ENCODE data around the gene COPG2.
"Not testable (repeated sequence)": the region's sequence is repeated elsewhere in the genome, so short reads cannot be mapped to it uniquely, and the experiment has no call there.

Gene COPG2, protein sequence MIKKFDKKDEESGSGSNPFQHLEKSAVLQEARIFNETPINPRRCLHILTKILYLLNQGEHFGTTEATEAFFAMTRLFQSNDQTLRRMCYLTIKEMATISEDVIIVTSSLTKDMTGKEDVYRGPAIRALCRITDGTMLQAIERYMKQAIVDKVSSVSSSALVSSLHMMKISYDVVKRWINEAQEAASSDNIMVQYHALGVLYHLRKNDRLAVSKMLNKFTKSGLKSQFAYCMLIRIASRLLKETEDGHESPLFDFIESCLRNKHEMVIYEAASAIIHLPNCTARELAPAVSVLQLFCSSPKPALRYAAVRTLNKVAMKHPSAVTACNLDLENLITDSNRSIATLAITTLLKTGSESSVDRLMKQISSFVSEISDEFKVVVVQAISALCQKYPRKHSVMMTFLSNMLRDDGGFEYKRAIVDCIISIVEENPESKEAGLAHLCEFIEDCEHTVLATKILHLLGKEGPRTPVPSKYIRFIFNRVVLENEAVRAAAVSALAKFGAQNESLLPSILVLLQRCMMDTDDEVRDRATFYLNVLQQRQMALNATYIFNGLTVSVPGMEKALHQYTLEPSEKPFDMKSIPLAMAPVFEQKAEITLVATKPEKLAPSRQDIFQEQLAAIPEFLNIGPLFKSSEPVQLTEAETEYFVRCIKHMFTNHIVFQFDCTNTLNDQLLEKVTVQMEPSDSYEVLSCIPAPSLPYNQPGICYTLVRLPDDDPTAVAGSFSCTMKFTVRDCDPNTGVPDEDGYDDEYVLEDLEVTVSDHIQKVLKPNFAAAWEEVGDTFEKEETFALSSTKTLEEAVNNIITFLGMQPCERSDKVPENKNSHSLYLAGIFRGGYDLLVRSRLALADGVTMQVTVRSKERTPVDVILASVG

DNA sequence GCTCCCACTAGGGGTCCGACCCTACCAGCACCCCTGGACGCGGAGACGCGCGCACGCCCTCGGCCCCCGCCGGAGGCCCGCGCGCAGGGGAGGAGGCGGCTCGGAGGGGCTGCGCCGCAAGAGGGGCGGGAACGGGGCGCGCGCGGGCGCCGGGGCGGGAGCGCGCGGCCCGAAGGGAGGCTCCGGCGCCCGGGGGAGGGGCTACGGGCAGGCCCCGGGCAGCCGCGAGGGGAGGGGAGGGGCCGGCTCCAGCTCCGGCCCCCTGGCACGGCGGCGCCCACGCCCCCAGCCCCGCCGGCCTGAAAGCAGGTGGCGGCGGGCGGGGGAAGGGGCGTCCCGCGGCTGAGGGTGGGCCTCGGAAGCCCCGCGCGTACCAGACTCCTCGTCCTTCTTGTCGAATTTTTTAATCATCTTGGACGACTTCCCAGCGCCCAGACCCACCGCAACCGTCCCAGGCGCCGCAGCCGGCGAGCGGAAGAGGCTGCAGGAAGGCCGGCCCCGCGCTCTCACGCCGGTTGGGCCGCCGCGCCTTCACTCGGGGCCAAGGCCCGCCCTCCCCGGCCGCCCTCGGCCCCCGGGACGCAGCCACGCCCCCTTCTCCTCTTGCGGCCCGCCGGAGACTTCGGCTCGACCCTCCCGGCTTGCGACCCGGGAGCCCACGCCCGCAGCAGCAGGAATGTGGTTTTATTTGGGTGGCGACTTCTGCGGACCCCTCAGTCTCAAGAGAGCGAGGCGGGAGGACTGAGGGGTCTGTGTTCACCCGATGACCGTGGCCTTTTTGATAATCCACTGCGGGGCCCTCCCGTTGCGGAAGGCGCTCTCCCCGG lies at the start of gene COPG2:
Gene COPG2, minus strand, starts transcription at position 491 of the 827 bp plus-strand sequence. Its CDS starts 80 bp downstream, at position 411.
- peak; percentile 66 for DNase-seq

- DNase-seq, result no peak
Observed at GRCh38 chr7:130712416-130712815, 43.9 kb upstream of the COPG2 start.

GRCh38 chr7:130708766-130709165 lies 40.2 kb upstream of the COPG2 start:
- no peak for DNase-seq

GRCh38 chr7:130708001-130708400 lies 39.5 kb upstream of the COPG2 start:
- DNase-seq, result no peak

- DNase-seq, result no peak
Observed at GRCh38 chr7:130703851-130704250, 35.3 kb upstream of the COPG2 start.

- no peak for DNase-seq
Observed at GRCh38 chr7:130701650-130702049, 33.1 kb upstream of the COPG2 start.

DNA sequence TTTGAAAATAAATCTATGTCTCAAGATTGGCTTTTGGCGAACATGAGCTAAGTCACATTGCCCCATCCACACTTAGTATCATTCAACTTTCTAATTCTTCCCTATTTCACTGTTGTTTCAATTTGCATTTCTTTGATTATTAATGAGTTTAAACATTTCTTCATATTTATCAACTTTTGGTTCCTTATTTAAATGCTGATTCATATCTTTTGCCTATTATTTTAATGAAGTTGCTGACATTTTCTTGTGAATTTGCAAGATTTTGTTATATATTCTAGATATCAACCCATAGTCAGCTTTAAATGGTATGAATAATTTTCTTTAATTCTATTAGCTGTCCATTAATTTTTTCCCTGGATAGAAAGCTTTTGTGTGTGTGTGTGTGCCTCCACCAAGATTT lies 32.2 kb upstream of the COPG2 start:
- no peak for DNase-seq

DNA sequence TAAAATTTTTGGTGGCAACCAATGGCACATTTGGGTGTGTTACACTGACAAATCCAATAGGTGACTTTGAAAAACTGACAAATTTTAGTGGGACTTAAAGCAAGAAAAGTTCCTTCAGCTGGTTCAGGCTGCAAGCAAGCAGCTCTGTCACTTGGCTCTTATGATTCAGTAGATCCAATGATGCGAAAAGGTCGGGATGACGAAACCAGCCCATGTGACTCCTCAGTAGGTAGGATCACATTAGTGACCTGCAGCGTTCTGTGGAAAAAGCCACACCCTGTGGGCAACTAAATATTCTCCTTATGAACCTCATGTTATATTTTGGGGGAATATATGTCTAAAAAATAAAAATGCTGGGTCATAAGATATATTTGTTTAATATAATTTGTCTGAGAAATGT lies 31.1 kb upstream of the COPG2 start:
- no peak for DNase-seq

DNA sequence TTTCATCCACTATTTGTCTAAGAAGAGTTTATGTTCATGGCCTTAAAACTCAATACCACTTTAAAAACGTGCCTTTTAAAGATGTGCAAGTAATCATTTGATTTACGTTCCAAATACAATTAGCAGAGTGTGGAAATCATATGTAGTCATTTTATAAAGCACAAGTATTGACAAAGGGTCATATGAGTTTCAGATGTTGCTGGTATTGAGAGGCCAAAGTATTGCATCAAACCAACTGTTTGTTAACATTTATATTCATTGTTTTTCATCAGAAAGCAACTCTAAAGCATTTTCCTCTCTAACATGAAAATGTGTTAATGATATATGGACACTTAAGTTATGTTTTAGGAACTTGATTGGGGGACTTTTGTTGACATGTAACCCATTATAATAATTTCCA lies 29.3 kb upstream of the COPG2 start:
- no peak for DNase-seq

DNA sequence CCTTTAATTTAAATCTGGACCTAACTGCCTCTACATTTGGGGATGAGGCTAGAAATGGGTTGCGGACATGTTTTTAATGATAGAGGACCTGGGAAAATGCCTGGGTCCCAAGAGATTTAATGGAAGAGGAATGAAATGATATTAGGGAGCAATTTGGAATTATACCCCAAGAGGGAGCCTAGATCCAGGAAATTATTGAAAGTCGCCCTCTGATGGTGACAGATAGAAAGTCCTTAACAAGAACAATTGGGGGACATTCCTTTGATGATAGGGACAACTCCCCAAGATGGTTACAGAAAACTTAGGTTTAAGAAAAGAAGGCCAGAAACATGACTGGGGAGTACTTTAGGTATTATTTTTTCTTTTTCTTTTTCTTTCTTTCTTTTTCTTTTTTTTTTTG lies 27.3 kb upstream of the COPG2 start:
- DNase-seq, result no peak

DNA sequence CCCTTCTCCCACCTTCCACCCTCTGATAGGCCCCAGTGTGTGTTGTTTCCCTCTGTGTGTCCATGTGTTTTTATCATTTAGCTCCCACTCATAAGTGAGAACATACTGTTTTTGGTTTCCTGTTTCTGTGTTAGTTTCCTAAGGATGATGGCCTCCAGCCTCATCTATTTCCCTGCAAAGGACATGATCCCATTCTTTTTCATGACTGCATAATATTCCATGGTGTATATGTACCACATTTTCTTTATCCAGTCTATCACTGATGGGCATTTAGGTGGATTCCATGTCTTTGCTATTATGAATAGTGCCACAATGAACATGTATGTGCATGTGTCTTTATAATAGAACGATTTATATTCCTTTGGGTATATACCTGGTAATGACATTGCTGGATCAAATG lies 23.8 kb upstream of the COPG2 start:
- DNase-seq, result not testable (repeated sequence)

GRCh38 chr7:130689683-130690082 lies 21.1 kb upstream of the COPG2 start:
- DNase-seq, result no peak

DNA sequence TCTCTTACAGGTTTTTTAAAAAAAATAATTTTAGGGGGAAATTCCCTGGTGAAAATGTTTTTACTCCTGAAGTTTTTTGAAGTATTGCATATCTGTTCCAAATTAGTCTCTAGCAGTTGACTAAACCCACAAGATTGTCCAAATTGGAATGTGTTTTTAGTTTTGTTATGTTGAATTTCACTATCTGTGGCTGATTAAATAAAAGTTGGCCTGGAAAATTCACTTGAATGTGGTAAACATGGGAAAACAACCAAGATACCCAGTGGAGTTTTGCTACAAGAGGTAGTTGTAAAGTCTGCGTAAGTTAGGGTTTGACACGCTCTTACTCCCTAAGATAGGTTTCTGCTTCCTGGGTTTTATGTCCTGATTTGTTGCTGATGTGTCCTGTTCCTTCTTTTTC lies 14.5 kb upstream of the COPG2 start:
- no peak for DNase-seq

- DNase-seq, result no peak
Observed at GRCh38 chr7:130674456-130674855, 5.9 kb upstream of the COPG2 start.

DNA sequence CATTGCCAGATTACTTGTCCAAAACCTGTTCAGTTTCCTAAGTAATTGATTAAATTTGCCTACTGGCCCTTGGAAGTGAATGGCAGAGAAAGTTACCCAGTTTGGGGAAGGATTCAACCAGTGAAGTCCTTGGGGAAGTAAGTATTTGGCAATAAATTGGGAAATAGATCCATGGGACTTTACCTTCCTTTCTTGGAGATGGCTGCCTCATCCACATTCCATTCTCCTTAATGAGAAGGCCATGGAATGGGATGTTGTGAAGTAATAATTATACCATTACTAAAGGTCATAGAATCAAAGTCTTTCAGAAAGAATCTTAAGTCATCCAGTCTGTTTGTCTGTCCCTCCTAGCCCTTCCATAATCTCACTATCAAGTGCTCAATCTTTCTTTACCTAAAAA lies 4.5 kb upstream of the COPG2 start:
- no peak for DNase-seq

GRCh38 chr7:130672146-130672545 lies 3.6 kb upstream of the COPG2 start:
- DNase-seq, result no peak

DNA sequence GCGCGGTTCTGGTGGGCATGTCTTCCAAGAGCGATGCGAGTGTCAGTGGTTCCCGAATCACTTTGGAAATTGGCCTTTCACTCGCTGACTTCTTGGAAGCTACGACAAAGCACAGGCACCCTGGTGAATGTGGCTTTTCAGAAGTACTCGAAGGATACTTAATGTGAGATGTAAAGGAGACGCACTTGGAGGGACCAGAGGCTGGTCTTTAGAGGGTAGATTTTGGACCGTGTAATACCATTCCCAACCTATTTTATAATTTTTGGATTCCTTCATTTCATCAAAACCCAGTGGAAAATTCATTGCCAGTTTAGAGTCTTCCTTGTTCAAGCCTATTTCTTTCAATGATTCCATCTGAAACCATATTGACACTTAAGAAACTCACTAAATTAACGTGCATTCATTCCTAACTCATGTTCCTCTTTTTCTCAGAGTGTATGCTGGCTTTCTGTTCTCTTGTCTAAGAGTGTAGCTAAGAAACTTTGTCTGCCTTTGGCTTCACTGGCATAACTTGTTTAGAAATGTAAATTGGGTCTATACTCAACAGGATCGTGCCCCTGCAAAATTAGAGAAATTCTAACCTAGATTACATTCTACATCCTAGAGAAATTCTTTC lies 645 bp upstream of the COPG2 start:
- no peak for DNase-seq

GRCh38 chr7:130667593-130668257 lies 823 bp downstream of the COPG2 start:
- no peak for DNase-seq

DNA sequence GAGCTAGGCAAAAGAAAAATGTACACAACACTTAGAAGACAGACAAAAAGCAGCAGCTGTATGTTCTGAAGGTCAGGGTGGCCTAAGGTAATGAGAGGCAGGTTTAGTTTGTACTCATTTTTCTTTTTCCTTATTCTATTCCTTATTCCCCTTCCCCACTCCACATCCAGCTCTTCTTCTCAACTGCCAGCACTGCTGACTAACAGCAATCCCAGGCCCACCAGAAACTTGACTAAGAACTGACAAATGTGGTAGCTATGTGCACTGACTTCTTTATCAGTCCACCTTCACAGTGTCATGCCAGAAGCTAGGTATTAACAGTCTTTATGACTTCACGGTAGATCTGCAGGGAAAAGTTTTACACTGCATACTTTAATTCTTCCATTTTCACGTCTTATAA lies 6.1 kb downstream of the COPG2 start:
- DNase-seq, result no peak

DNA sequence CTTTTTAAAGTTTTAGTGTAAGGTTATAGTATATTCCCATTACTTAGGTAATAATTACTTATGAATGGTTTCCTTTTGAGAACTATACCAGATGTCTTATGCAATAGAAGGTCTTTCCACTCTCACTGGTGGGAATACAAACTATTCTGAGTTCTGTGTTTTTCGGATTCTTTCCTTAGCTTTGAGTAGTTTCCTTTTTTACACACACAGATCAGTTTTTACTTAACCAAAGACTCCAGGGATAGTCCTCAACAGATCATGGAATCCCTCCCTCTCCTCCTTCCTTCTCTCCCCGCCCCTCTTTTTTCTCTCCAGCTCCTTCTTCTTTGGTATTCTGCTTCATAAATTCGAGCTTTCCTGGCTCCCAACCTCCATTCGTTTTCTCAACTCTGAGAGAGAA lies 13.3 kb downstream of the COPG2 start:
- DNase-seq, result no peak

- no peak for DNase-seq
Observed at GRCh38 chr7:130654850-130655249, 13.7 kb downstream of the COPG2 start.

DNA sequence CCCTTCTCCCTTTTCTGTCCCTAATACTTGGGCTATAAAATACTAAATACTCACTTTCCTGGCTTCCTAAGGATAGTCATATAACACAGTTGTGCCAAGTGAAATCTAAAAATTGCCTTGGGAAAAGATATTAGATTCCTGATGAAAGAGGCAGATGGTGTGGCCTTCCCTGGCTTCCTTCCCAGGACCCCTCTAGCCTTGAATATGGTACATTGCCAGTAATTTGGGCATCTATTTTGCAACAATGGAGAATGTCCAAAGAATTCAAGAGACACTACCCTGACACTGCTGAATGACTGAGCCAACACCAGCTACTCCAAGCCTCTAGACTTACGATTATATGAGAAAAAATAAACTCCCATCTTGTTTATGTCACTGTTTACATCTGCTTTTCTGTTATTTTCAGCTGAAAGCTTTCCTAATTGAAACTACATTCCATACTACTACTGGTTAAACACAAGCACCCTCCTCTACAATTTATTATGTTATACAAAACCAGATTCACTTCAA lies 17.9 kb downstream of the COPG2 start:
- no peak for DNase-seq

Data from NK-92 treated with Interleukin-12 subunit alpha and Interleukin-12 subunit beta, amount 100 ng/mL, for 24 hours (cell line).